ENCODE data around the gene SCD5.

- TF ChIP-seq CTCF (IDR thresholded peaks at IDR 0.05; ENCODE audit: insufficient read depth, low read length) (no peak), POLR2AphosphoS5 (IDR thresholded peaks at IDR 0.05; ENCODE audit: low read depth) (no peak), REST (IDR thresholded peaks at IDR 0.05; ENCODE audit: insufficient replicate concordance, low read depth) (no peak)
Observed at GRCh38 chr4:82681754-82682153, 116.8 kb downstream of the SCD5 start.

Data from HL-60 (cell line).